Suprapubic skin (tissue), 4 donors: ENCODE data around the gene LMTK2.

Experiments used
- POLR2A ChIP-seq, 2 donors: fragments of 450-650 bp; IDR thresholded peaks; one replicate each; pipeline ENCODE4 v1.6.1; 2017; ENCODE audit warnings: antibody characterized with exemption in 2 of 2, mild to moderate bottlenecking in 2 of 2, moderate library complexity in 2 of 2
- POLR2AphosphoS5 ChIP-seq, 3 donors: sonication (generic); formaldehyde crosslinking; IDR thresholded peaks; one replicate each; pipeline ENCODE4 v1.6.1; 2017; ENCODE audit warnings: antibody characterized with exemption in 3 of 3
- TF ChIP-seq, protein P1 (sequence below), 2 donors: fragments of 200-600 bp in 1 of 2; fragments of 450-650 bp in 1 of 2; sonication (generic) in 1 of 2; IDR thresholded peaks; one replicate each; pipeline ENCODE4 v1.5.1; 2016 to 2019; ENCODE audit warnings: antibody characterized with exemption in 2 of 2, mild to moderate bottlenecking in 1 of 2, moderate library complexity in 1 of 2

GRCh38 chr7:98116656-98117461 lies 10.2 kb downstream of the LMTK2 start:
- TF ChIP-seq POLR2AphosphoS5 (IDR thresholded peaks at IDR 0.05) (no peak), POLR2A (IDR thresholded peaks at IDR 0.05) (no peak)
- TF ChIP-seq, protein P1, sequence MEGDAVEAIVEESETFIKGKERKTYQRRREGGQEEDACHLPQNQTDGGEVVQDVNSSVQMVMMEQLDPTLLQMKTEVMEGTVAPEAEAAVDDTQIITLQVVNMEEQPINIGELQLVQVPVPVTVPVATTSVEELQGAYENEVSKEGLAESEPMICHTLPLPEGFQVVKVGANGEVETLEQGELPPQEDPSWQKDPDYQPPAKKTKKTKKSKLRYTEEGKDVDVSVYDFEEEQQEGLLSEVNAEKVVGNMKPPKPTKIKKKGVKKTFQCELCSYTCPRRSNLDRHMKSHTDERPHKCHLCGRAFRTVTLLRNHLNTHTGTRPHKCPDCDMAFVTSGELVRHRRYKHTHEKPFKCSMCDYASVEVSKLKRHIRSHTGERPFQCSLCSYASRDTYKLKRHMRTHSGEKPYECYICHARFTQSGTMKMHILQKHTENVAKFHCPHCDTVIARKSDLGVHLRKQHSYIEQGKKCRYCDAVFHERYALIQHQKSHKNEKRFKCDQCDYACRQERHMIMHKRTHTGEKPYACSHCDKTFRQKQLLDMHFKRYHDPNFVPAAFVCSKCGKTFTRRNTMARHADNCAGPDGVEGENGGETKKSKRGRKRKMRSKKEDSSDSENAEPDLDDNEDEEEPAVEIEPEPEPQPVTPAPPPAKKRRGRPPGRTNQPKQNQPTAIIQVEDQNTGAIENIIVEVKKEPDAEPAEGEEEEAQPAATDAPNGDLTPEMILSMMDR (IDR thresholded peaks at IDR 0.05), result no peak
